Measurements from ENCODE around the gene GDPGP1.
A peak's percentile ranks its signal among the peaks of the same experiment; 100 is the strongest.

Gene GDPGP1

GRCh38 chr15:90230071-90230494, 3.9 kb upstream of the GDPGP1 start:
- no peak for TF ChIP-seq CTCF (conservative IDR thresholded peaks at IDR 0.05)
- peak overlapping the region; percentile 84 for H3K27ac ChIP-seq

- TF ChIP-seq CTCF (conservative IDR thresholded peaks at IDR 0.05) = no peak
- peak overlapping the region; percentile 84 for H3K27ac ChIP-seq
Measured at GRCh38 chr15:90230610-90231009, 3.4 kb upstream of the GDPGP1 start.

- no peak for TF ChIP-seq CTCF (conservative IDR thresholded peaks at IDR 0.05)
- H3K27ac ChIP-seq = peak overlapping the region; percentile 84
Measured at GRCh38 chr15:90231028-90232017, 2.7 kb upstream of the GDPGP1 start.

- TF ChIP-seq CTCF (conservative IDR thresholded peaks at IDR 0.05) = no peak
- peak overlapping the region; percentile 84 for H3K27ac ChIP-seq
Measured at GRCh38 chr15:90232196-90232595, 1.8 kb upstream of the GDPGP1 start.

- H3K27ac ChIP-seq = peak overlapping the region; percentile 84
- peak; percentile 79 for TF ChIP-seq CTCF (conservative IDR thresholded peaks at IDR 0.05)
Measured at GRCh38 chr15:90232941-90233386, 1.0 kb upstream of the GDPGP1 start.

GRCh38 chr15:90233387-90234095, 468 bp upstream of the GDPGP1 start, which contains the start of gene CIB1:
Gene CIB1, minus strand, starts transcription at chr15:90233941. Its CDS starts 56 bp downstream, at chr15:90233885.
- peak within 1 kb of the TSS; percentile 84 for H3K27ac ChIP-seq
- peak; percentile 57 for TF ChIP-seq CTCF (conservative IDR thresholded peaks at IDR 0.05)

- TF ChIP-seq CTCF (conservative IDR thresholded peaks at IDR 0.05) = no peak
- H3K27ac ChIP-seq = no peak overlapping the region
Measured at GRCh38 chr15:90239371-90239770, 5.4 kb downstream of the GDPGP1 start.
